ENCODE results near the gene ZNF516. TPM values are rescaled to one million over a fixed set of nuclear protein-coding genes. Genes with fewer than 3 reads are reported as not detected.

Gene ZNF516
- total RNA-seq, 1 experiment from 2014 or later: 22.6 TPM

GRCh38 chr18:76515576-76515975 lies 20.5 kb upstream of the ZNF516 start:
- no peak overlapping the region for H2AK5ac ChIP-seq (ENCODE audit: insufficient read length, low read length)
- no peak overlapping the region for H3K27ac ChIP-seq (ENCODE audit: insufficient read length, low read depth, low read length)
- Mint-ChIP-seq H3K27ac (peak overlapping the region in 1 of 3 experiments; percentile 55; a peak in 1 of 7 replicates), H3K9me3 (no peaks in the 10 kb centered on the region), H3K4me1 (peaks cover 20 to 26% of the 10 kb centered on the region in 2 experiments), H3K27me3 (ENCODE audit: low read depth) (peaks cover 7% of the 10 kb centered on the region), H3K36me3 (ENCODE audit: insufficient read depth in 1 of 3, low read depth in 3 of 3) (no peaks in the 10 kb centered on the region), H3K4me3 (no peak overlapping the region)
- TF ChIP-seq CTCF (conservative IDR thresholded peaks at IDR 0.05): no peak
- no peaks in the 10 kb centered on the region for H4K20me1 ChIP-seq (ENCODE audit: control insufficient read depth, insufficient read depth, insufficient read length)
- H2BK15ac ChIP-seq (ENCODE audit: low read depth, low read length): no peak overlapping the region
- no peak overlapping the region for H4K8ac ChIP-seq (replicated peaks; ENCODE audit: insufficient read length, low read depth, low read length)
- peaks cover 9% of the 10 kb centered on the region for H3K23me2 ChIP-seq (ENCODE audit: insufficient read length, low read depth, low read length, poor library complexity, severe bottlenecking)
- no peak overlapping the region for H4K91ac ChIP-seq (ENCODE audit: insufficient read length, low read depth, low read length)
- H3T11ph ChIP-seq (ENCODE audit: low read length): no peak overlapping the region
- H3K79me1 ChIP-seq (ENCODE audit: insufficient read depth, low read depth, low read length, poor library complexity, severe bottlenecking): no peaks in the 10 kb centered on the region
- H3K9ac ChIP-seq (ENCODE audit: extremely low read depth, insufficient read length, low read length): no peak overlapping the region
- H3K79me2 ChIP-seq (ENCODE audit: insufficient read depth, low read length): no peaks in the 10 kb centered on the region
- H2BK120ac ChIP-seq (ENCODE audit: low read depth, low read length, poor library complexity, severe bottlenecking): no peak overlapping the region
- no peak for DNase-seq
- H3K23ac ChIP-seq (ENCODE audit: insufficient read length, low read depth, low read length): no peak overlapping the region
- no peak overlapping the region for H3K4ac ChIP-seq (ENCODE audit: low read depth, low read length)
- H3K18ac ChIP-seq (ENCODE audit: insufficient read length, low read depth, low read length): no peak overlapping the region
- H3K14ac ChIP-seq (ENCODE audit: insufficient read depth, low read length): no peak overlapping the region
- H2BK5ac ChIP-seq (ENCODE audit: insufficient read length, low read length): no peak overlapping the region
- H4K5ac ChIP-seq (ENCODE audit: insufficient read length, low read depth, low read length): no peak overlapping the region
- H3K4me1 ChIP-seq (ENCODE audit: insufficient read depth, low read length): peaks cover 4% of the 10 kb centered on the region; the same call in 1 of the 2 replicates
- no peak overlapping the region for H2BK20ac ChIP-seq (ENCODE audit: low read depth, low read length, poor library complexity, severe bottlenecking)
- H2AFZ ChIP-seq (ENCODE audit: low read length): no peak overlapping the region
- H3K27me3 ChIP-seq (ENCODE audit: insufficient read depth, low read length): no peaks in the 10 kb centered on the region
- WGBS (ENCODE audit: extremely low coverage, insufficient read length, low lambda C conversion rate): no CpG with 5 or more reads among the region's 3 CpGs
- no peak overlapping the region for H3K56ac ChIP-seq (ENCODE audit: insufficient read length, low read depth, low read length)
- no peak overlapping the region for H3K4me2 ChIP-seq (ENCODE audit: insufficient read depth, insufficient read length, low read length)
- no peak overlapping the region for H2BK12ac ChIP-seq (ENCODE audit: insufficient read length, low read depth, low read length)
- H3K9me3 ChIP-seq (ENCODE audit: control insufficient read depth, low read depth, low read length): no peaks in the 10 kb centered on the region

All from H9 (cell line).